Lower leg skin (tissue), 3 donors: ENCODE results near the gene HSPH1.

ENCODE experiments used
- CTCF ChIP-seq, 3 donors: fragments of 450-650 bp; IDR thresholded peaks; one replicate each; pipeline ENCODE4 v1.5.1; 2016; ENCODE audit warnings: antibody characterized with exemption in 3 of 3, mild to moderate bottlenecking in 3 of 3, moderate library complexity in 2 of 3
- POLR2A ChIP-seq, 2 donors: fragments of 450-650 bp; IDR thresholded peaks; one replicate each; pipeline ENCODE4 v1.6.1; 2016 to 2017; ENCODE audit warnings: antibody characterized with exemption in 2 of 2, mild to moderate bottlenecking in 1 of 2, moderate library complexity in 1 of 2

GRCh38 chr13:31166591-31166990, 4.9 kb upstream of the HSPH1 start:
- TF ChIP-seq CTCF (IDR thresholded peaks at IDR 0.05), result no peak
- no peak for TF ChIP-seq POLR2A (IDR thresholded peaks at IDR 0.05)
